Calu3 (cell line): ENCODE data around the gene TEX11. TPM values are rescaled to one million over a fixed set of nuclear protein-coding genes. Genes with fewer than 3 reads are reported as not detected.

Experiments used
- Bru-seq: library from RNA; stranded (reverse); fragments of 400-500 nt; gene quantifications from one replicate; lab custom pipeline; 2021; lab: Mats Ljungman, UMichigan
- BruChase-seq, 2 experiments: library from RNA; stranded (reverse); fragments of 400-500 nt; gene quantifications; one replicate each; lab custom pipeline; 2021; lab: Mats Ljungman, UMichigan
- BruUV-seq: library from RNA; stranded (reverse); fragments of 400-500 nt; replicated peaks from 2 replicates; lab custom pipeline; 2021; lab: Mats Ljungman, UMichigan
- CTCF ChIA-PET: fragments of 300-600 bp; sonication (Branson Sonifier 250); formaldehyde crosslinking; loops from one replicate; lab custom pipeline; 2022; ENCODE audit warnings: antibody characterized with exemption; lab: Charles Lee
- DNase-seq: peaks from one replicate; pipeline ENCODE4 v3.0.0; 2022
- H3K27ac Mint-ChIP-seq: one replicate; pipeline ENCODE4 v1.8.0; 2022; ENCODE audit warnings: mixed read lengths; ENCODE audit not compliant: unreplicated experiment
- H3K27me3 Mint-ChIP-seq: one replicate; pipeline ENCODE4 v1.8.0; 2022; ENCODE audit warnings: mixed read lengths; ENCODE audit not compliant: unreplicated experiment
- H3K36me3 Mint-ChIP-seq: one replicate; pipeline ENCODE4 v1.8.0; 2022; ENCODE audit warnings: mild to moderate bottlenecking, moderate library complexity, mixed read lengths; ENCODE audit not compliant: insufficient read depth, unreplicated experiment
- H3K4me1 Mint-ChIP-seq: one replicate; pipeline ENCODE4 v1.8.0; 2022; ENCODE audit warnings: mild to moderate bottlenecking, low read depth, mixed read lengths; ENCODE audit not compliant: unreplicated experiment
- H3K4me3 Mint-ChIP-seq: one replicate; pipeline ENCODE4 v1.8.0; 2022; ENCODE audit warnings: mild to moderate bottlenecking, low read depth, moderate library complexity, mixed read lengths; ENCODE audit not compliant: unreplicated experiment
- H3K9me3 Mint-ChIP-seq: one replicate; pipeline ENCODE4 v1.8.0; 2022; ENCODE audit warnings: low read depth, mixed read lengths; ENCODE audit not compliant: unreplicated experiment
- intact Hi-C: fragments of 100-400 bp; cut with micrococcal nuclease; formaldehyde crosslinking; loops from one replicate; pipeline ENCODE4 v1.10.0; 2022; ENCODE audit not compliant: unreplicated experiment
- long read RNA-seq: library from polyadenylated mRNA; stranded (forward); transcript quantifications from one replicate; pipeline ENCODE4 v2.0.0, GENCODE V29; 2022
- total RNA-seq: library from RNA; stranded (reverse); gene quantifications from 2 replicates; pipeline ENCODE4 v1.2.3, GENCODE V29; 2022
- TF ChIP-seq, protein P1 (sequence below): fragments of 200-600 bp; IDR thresholded peaks from one replicate; pipeline ENCODE4 v1.8.0; 2022; ENCODE audit warnings: antibody characterized with exemption; ENCODE audit not compliant: unreplicated experiment

Gene TEX11
- total RNA-seq (not detected in 2 replicates), Bru-seq, nascent RNA (percentile 3 among the genes with signal in this experiment), BruChase-seq, experiment 1, labeled RNA remaining after a 6-hour chase (percentile 2 among the genes with signal in this experiment), BruChase-seq, experiment 2, labeled RNA remaining after a 2-hour chase (percentile 1 among the genes with signal in this experiment)
- long read RNA-seq, result 0 reads

GRCh38 chrX:70908541-70908940 is at the start of gene TEX11:
TSS of gene TEX11 (minus strand) at chrX:70908711. CDS start at chrX:70907789, 922 bp downstream.
- no TSS peak for BruUV-seq
- TF ChIP-seq, protein P1, sequence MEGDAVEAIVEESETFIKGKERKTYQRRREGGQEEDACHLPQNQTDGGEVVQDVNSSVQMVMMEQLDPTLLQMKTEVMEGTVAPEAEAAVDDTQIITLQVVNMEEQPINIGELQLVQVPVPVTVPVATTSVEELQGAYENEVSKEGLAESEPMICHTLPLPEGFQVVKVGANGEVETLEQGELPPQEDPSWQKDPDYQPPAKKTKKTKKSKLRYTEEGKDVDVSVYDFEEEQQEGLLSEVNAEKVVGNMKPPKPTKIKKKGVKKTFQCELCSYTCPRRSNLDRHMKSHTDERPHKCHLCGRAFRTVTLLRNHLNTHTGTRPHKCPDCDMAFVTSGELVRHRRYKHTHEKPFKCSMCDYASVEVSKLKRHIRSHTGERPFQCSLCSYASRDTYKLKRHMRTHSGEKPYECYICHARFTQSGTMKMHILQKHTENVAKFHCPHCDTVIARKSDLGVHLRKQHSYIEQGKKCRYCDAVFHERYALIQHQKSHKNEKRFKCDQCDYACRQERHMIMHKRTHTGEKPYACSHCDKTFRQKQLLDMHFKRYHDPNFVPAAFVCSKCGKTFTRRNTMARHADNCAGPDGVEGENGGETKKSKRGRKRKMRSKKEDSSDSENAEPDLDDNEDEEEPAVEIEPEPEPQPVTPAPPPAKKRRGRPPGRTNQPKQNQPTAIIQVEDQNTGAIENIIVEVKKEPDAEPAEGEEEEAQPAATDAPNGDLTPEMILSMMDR, result no peak
- Mint-ChIP-seq H3K4me1 (no peaks in the 10 kb centered on the region), H3K27ac (no peak within 1 kb of the TSS), H3K27me3 (no peaks in the 10 kb centered on the region), H3K4me3 (no peak within 1 kb of the TSS), H3K36me3 (no peaks in the 10 kb centered on the region), H3K9me3 (no peaks in the 10 kb centered on the region)
- CTCF ChIA-PET, result no interaction called here
- no peak for DNase-seq
- intact Hi-C loops, result no loop called here

DNA sequence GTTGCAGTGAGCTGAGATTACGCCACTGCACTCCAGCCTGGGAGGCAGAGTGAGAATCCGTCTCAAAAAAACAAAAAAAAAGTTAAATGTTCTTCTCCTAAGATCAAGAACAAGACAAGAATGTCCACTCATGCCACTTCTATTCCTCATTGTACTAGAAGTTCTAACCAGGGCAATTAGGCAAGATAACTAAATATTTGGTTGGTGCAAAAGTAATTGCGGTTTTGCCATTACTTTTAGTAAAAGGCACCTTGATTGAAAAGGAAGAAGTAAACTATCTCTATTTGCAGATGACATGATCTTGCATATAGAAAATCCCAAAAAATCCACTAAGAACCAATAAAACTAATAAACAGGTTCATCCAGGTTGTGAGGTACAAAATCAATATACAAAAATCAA is 46.4 kb upstream of the TEX11 start:
- Mint-ChIP-seq H3K4me3 (no peak overlapping the region), H3K36me3 (no peaks in the 10 kb centered on the region), H3K27me3 (peaks cover 17% of the 10 kb centered on the region), H3K27ac (no peak overlapping the region), H3K9me3 (no peaks in the 10 kb centered on the region), H3K4me1 (no peaks in the 10 kb centered on the region)
- BruUV-seq, result no TSS peak
- intact Hi-C loops, result no loop called here
- DNase-seq, result no peak
- CTCF ChIA-PET, result no interaction called here
- TF ChIP-seq, protein P1, result no peak

- CTCF ChIA-PET, result interaction anchor here (0.5 kb wide), 1 partner anchor 58 kb away, joined by 4 read pairs; no protein-coding TSS in a partner anchor
- no peak for DNase-seq
- no peak overlapping the region for H3K27ac Mint-ChIP-seq
- peaks cover 81% of the 10 kb centered on the region for H3K27me3 Mint-ChIP-seq
- no peak overlapping the region for H3K4me3 Mint-ChIP-seq
- no TSS peak for BruUV-seq
- no peaks in the 10 kb centered on the region for H3K36me3 Mint-ChIP-seq
- TF ChIP-seq, protein P1, result no peak
- intact Hi-C loops, result no loop called here
- H3K9me3 Mint-ChIP-seq, result no peaks in the 10 kb centered on the region
- no peaks in the 10 kb centered on the region for H3K4me1 Mint-ChIP-seq
Measured at GRCh38 chrX:70924294-70924911, 15.9 kb upstream of the TEX11 start.

DNA sequence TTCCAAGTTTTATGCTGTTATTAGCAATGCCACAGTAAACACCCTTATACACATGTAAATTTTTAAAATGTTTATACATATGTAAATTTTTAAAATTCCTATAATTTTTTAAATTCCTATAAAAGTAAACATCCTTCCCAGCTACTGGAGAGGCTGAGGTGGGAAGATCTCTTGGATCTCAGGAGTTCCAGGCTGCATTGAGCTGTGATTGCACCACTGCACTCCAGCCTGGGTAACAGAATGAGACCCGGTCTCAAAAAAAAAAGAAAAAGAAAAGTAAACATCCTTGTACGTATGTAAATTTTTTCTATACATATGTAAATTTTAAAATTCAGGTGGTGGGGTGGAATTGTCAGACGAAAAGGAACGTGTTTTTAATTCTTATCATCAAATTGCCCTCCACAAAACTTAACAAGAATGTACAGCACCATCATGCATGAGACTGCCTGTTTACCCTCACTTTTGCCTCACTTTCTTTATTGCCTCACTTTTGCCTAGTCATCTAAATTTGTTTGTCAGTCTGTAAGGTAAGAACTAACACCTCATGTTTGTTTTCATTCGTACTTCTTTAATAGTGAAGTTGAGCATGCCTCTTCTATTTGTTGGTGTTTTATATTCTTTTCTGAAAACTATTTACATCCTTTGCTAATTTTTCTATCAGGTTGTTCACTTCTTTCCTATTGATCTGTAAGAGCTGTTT is 14.4 kb upstream of the TEX11 start:
- no peak overlapping the region for H3K4me3 Mint-ChIP-seq
- no peak overlapping the region for H3K27ac Mint-ChIP-seq
- CTCF ChIA-PET, result no interaction called here
- no peaks in the 10 kb centered on the region for H3K36me3 Mint-ChIP-seq
- no TSS peak for BruUV-seq
- H3K27me3 Mint-ChIP-seq, result peaks cover 66% of the 10 kb centered on the region
- H3K9me3 Mint-ChIP-seq, result no peaks in the 10 kb centered on the region
- TF ChIP-seq, protein P1, result no peak
- no peaks in the 10 kb centered on the region for H3K4me1 Mint-ChIP-seq
- DNase-seq, result no peak
- intact Hi-C loops, result no loop called here
